HG02571 (cell line): ENCODE results near the gene SUSD6.

ENCODE experiments used
- ATAC-seq: cut with Tn5 transposase; IDR thresholded peaks from one replicate; pipeline ENCODE4 v1.9.1; 2021; ENCODE audit warnings: mild to moderate bottlenecking, moderate library complexity; ENCODE audit not compliant: unreplicated experiment

SUSD6 gene

GRCh38 chr14:69753860-69754259 lies 142.5 kb downstream of the SUSD6 start:
- ATAC-seq: no peak

- no peak for ATAC-seq
Observed at GRCh38 chr14:69754487-69754886, 143.1 kb downstream of the SUSD6 start.

GRCh38 chr14:69755296-69755695 lies 143.9 kb downstream of the SUSD6 start:
- no peak for ATAC-seq

- ATAC-seq: no peak
Observed at GRCh38 chr14:69755784-69756183, 144.4 kb downstream of the SUSD6 start.

GRCh38 chr14:69756298-69756697 lies 144.9 kb downstream of the SUSD6 start:
- ATAC-seq: no peak

- no peak for ATAC-seq
Observed at GRCh38 chr14:69760810-69761209, 149.4 kb downstream of the SUSD6 start.

- no peak for ATAC-seq
Observed at GRCh38 chr14:69763761-69764510, 152.5 kb downstream of the SUSD6 start.
